GM12874 (cell line): ENCODE measurements around the gene YLPM1.

Source experiments
- TF ChIP-seq, protein P1 (sequence below): IDR thresholded peaks from 2 replicates; pipeline ENCODE4 v1.5.1; 2011; ENCODE audit warnings: low read depth, mild to moderate bottlenecking, control low read depth, low read length, moderate library complexity; ENCODE audit not compliant: insufficient read depth

Gene YLPM1

DNA sequence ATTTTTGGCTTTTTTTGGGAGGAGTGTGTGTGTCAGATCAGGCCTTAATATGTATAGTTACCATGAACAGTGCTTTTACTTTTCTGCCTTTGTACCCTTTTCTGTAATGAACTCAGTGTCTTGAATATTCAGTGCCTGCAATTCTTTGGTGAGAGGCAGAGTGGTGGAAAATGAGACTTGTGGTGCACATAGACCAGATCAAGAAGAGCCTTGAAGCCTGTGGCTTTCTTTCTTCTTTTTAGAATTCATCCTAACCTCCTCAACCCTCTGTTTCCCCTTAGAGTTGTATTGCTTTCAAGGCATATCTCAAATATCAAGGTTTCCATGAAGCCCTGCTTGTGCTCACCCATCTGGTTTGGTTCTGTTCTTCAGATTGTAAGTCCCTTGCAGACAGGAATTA, 2.6 kb downstream of the YLPM1 start:
- TF ChIP-seq, protein P1, sequence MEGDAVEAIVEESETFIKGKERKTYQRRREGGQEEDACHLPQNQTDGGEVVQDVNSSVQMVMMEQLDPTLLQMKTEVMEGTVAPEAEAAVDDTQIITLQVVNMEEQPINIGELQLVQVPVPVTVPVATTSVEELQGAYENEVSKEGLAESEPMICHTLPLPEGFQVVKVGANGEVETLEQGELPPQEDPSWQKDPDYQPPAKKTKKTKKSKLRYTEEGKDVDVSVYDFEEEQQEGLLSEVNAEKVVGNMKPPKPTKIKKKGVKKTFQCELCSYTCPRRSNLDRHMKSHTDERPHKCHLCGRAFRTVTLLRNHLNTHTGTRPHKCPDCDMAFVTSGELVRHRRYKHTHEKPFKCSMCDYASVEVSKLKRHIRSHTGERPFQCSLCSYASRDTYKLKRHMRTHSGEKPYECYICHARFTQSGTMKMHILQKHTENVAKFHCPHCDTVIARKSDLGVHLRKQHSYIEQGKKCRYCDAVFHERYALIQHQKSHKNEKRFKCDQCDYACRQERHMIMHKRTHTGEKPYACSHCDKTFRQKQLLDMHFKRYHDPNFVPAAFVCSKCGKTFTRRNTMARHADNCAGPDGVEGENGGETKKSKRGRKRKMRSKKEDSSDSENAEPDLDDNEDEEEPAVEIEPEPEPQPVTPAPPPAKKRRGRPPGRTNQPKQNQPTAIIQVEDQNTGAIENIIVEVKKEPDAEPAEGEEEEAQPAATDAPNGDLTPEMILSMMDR = no peak

DNA sequence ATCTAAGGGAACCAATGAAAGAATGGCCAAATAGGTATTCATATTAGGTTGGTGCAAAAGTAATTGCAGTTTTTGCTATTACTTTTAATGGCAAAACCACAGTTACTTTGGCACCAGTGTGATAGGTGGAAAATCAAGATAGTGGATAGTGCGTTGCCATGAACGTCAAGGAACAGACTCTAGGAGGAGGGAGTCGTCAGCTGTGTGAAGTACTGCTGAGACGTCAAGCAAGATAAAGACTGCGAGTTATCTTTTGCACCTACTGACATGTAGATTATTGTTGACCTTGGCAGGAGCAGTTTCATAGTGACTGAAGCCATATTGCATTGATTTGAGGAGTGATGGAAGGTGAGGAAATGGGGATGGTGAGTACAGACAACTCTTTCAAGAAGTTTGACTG, 8.3 kb downstream of the YLPM1 start:
- TF ChIP-seq, protein P1 = no peak

DNA sequence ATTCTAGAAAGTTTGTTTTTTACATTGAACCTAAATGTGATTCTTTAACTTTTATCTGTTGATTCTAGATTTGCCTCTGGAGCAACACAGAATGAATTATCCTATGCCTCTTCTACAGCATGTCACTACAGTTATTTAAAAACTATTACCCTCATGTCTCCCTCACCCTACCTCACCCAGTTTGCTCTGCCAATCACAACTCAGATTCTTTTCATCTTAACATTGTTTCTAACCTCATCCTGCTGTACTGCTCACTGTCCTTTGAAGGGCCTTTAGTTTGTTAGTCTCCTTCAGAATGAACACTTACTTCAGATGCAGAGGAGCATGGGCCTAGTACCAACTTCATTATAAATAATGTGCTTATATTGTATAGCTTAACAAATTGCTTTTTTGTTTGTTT, 21.5 kb downstream of the YLPM1 start:
- TF ChIP-seq, protein P1 = no peak

DNA sequence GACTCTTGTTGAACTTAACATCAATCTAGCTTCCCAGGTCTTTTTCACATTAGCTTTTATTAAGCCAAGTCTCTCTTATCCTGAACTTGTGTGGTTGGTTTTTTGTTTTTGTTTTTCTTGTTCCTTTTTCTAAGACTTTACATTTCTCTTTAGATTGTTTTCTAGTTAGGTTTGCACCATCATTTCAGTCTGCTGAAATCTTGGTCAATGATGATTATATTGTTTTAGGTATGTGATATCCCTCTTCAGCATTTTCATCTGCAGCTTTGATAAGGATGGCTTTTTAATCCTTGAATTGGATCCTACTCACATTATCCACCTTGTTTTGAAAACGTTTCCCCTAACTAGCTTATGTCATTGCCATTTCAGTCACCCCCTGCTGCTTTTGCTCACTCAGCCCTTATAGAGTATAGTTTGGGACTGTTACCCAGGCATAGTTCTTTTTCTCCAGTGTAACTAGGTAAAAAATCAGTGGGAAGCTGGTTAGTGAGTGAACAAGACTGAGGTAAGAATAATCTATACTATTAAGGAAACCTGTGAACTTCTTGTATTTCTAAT, 22.0 kb downstream of the YLPM1 start:
- TF ChIP-seq, protein P1 = no peak

- TF ChIP-seq, protein P1 = no peak
Measured at GRCh38 chr14:74786796-74787315, 23.7 kb downstream of the YLPM1 start.

DNA sequence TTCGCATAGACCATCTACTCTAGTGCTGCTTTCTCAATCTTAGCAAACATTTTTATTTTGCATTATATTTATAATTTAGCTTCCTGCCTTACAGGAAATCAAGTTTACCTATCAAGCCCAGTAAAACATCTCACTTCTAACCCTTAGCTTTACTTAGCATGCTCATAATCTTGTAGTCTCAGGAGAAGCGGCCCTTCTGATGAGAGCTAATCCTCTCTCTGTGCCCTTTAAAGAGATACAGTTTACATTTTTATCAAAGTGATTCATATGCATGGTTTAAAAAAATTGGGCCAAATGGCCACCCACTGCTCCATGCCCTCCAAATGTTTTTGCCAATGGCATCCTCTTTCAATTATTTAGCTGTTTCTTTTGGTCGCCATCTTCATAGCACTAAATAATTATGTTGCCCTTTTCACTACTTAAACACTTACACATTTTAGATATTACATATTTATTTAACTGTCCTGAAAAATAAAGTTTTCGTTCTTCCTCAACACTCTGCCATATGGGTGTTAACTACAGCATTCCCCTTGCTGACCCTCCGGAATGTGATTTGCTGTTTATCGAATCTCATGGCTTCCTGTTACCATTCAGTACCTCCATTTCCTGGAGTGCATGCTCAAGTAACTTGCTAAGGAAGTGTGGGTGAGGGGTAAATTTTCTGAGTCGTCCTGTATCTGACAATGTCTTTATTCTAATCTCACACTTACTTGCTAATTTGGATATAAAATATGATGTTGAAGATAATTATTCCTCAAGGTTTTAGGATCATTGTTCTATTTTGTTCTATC, 29.3 kb downstream of the YLPM1 start:
- TF ChIP-seq, protein P1 = no peak

- TF ChIP-seq, protein P1 = 0 out of 2 replicates have a peak, but pooled peaks have one; percentile 27
Measured at GRCh38 chr14:74793506-74794155, 30.5 kb downstream of the YLPM1 start.
